OCI-LY7 (cell line): Measurements from ENCODE around the gene SLC30A3. TPM values are rescaled to one million over a fixed set of nuclear protein-coding genes. Genes with fewer than 3 reads are reported as not detected.

Experiments used
- BruUV-seq: library from RNA; stranded (reverse); fragments of 400-500 nt; replicated peaks from 2 replicates; lab custom pipeline; 2021; lab: Mats Ljungman, UMichigan
- CTCF ChIA-PET: fragments of 300-600 bp; sonication (Branson Sonifier 250); formaldehyde crosslinking; loops from one replicate; lab custom pipeline; 2022; ENCODE audit warnings: antibody characterized with exemption; ENCODE audit not compliant: unreplicated experiment; lab: Charles Lee
- POLR2A ChIA-PET: fragments of 300-600 bp; sonication (Branson Sonifier 250); formaldehyde crosslinking; loops from one replicate; lab custom pipeline; 2022; ENCODE audit warnings: antibody characterized with exemption; lab: Charles Lee
- DNase-seq: peaks from one replicate; pipeline ENCODE4 v3.0.0-alpha.2; 2015; ENCODE audit warnings: low spot score
- H2AFZ ChIP-seq: fragments of 200-600 bp; sonication (generic), shearing (Covaris generic); 2 replicates; pipeline ENCODE4 v1.6.1; 2014; ENCODE audit warnings: mild to moderate bottlenecking, antibody characterized with exemption, low read length, moderate library complexity
- H3K27ac ChIP-seq: fragments of 200-600 bp; sonication (generic); 2 replicates; pipeline ENCODE4 v1.5.1; 2014; ENCODE audit warnings: mixed run types, low read depth, mild to moderate bottlenecking, moderate library complexity, low read length, inconsistent platforms; ENCODE audit not compliant: poor library complexity, severe bottlenecking
- H3K36me3 ChIP-seq: fragments of 200-600 bp; sonication (generic); 2 replicates; pipeline ENCODE4 v1.6.1; 2014; ENCODE audit warnings: mild to moderate bottlenecking, antibody characterized with exemption, low read length, moderate library complexity, mixed read lengths; ENCODE audit not compliant: insufficient read depth
- H3K4me1 ChIP-seq: fragments of 200-600 bp; sonication (generic); 2 replicates; pipeline ENCODE4 v1.5.1; 2014; ENCODE audit warnings: mild to moderate bottlenecking, low read length; ENCODE audit not compliant: insufficient read depth, poor library complexity, severe bottlenecking
- H3K4me2 ChIP-seq: fragments of 200-600 bp; sonication (generic); 2 replicates; pipeline ENCODE4 v1.6.1; 2014; ENCODE audit warnings: mild to moderate bottlenecking, low read length
- H3K4me3 ChIP-seq: fragments of 200-600 bp; sonication (generic); 2 replicates; pipeline ENCODE4 v1.5.1; 2014; ENCODE audit warnings: mild to moderate bottlenecking, low read depth, low read length; ENCODE audit not compliant: poor library complexity, severe bottlenecking
- H3K79me2 ChIP-seq: fragments of 200-600 bp; sonication (generic); 2 replicates; pipeline ENCODE4 v1.6.1; 2016; ENCODE audit warnings: low read depth, mild to moderate bottlenecking, low read length, moderate library complexity, mixed read lengths; ENCODE audit not compliant: insufficient read depth
- H3K9me2 ChIP-seq: fragments of 200-600 bp; sonication (generic); 2 replicates; pipeline ENCODE4 v1.6.1; 2016; ENCODE audit warnings: mild to moderate bottlenecking, low read length, mixed read lengths; ENCODE audit not compliant: insufficient read depth
- H3K9me3 ChIP-seq: fragments of 200-600 bp; sonication (generic); 2 replicates; pipeline ENCODE4 v1.6.1; 2014; ENCODE audit warnings: mild to moderate bottlenecking, mixed run types, low read length, mixed read lengths
- H4K20me1 ChIP-seq: fragments of 200-600 bp; sonication (generic); 2 replicates; pipeline ENCODE4 v1.6.1; 2014; ENCODE audit warnings: mild to moderate bottlenecking, antibody characterized with exemption, low read length, moderate library complexity, mixed read lengths; ENCODE audit not compliant: insufficient read depth
- EZH2phosphoT487 ChIP-seq: fragments of 200-600 bp; sonication (generic); IDR thresholded peaks from 2 replicates; pipeline ENCODE4 v1.6.1; 2018; ENCODE audit warnings: low read depth, borderline replicate concordance, mild to moderate bottlenecking, mixed run types, antibody characterized with exemption, low read length, moderate library complexity, mixed read lengths
- intact Hi-C: fragments of 100-400 bp; cut with micrococcal nuclease; formaldehyde crosslinking; loops from one replicate; pipeline ENCODE4 v1.10.0; 2022; ENCODE audit not compliant: unreplicated experiment
- total RNA-seq, 2 experiments: library from RNA; depleted of rRNA in 1 of 2; stranded (reverse); fragments of >200 nt in 1 of 2; shearing (Covaris generic) in 1 of 2; gene quantifications; 2 replicates each; pipeline ENCODE4 v1.2.3, GENCODE V29; 2014 to 2022
- TF ChIP-seq, protein P1 (sequence below): fragments of 200-600 bp; sonication (generic); conservative IDR thresholded peaks from 2 replicates; pipeline ENCODE4 v1.5.1; 2014; ENCODE audit warnings: mild to moderate bottlenecking, antibody characterized with exemption, low read length, moderate library complexity, mixed read lengths

Gene SLC30A3
- total RNA-seq, 2 experiments from 2014 or later, result 23.3 to 71.6 TPM

DNA sequence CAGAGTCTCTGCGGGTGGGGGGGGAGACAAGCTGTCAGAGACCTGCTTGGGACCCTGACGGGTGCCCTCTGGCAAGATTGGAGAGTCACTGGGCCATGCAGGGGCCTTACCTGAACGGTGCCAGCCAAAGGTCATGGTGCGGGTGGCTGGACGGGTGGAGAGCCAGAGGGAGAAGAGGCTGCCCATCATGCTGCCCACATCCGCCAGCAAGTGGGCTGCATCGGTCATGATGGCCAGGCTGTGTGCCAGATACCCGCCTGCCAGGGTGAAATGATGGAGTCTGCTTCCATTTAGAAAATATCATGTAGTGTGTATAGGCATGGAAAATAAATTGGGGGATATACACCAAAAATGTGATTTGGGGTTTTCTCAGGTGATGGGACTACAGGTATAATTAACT lies 4.8 kb downstream of the SLC30A3 start:
- no peak overlapping the region for H3K4me3 ChIP-seq
- H3K9me2 ChIP-seq, result no peaks in the 10 kb centered on the region
- no peaks in the 10 kb centered on the region for H3K9me3 ChIP-seq
- ChIA-PET POLR2A (no interaction called here), CTCF (no interaction called here)
- no peak overlapping the region for H3K4me2 ChIP-seq
- intact Hi-C loops, result no loop called here
- no peak for DNase-seq
- H3K36me3 ChIP-seq, result peaks cover 48% of the 10 kb centered on the region
- H2AFZ ChIP-seq, result no peak overlapping the region
- peaks cover 21% of the 10 kb centered on the region for H3K4me1 ChIP-seq
- H3K27ac ChIP-seq, result no peak overlapping the region
- H3K79me2 ChIP-seq, result peaks cover 12% of the 10 kb centered on the region; the same call in 1 of the 2 replicates
- no peaks in the 10 kb centered on the region for H4K20me1 ChIP-seq
- BruUV-seq, result no TSS peak
- TF ChIP-seq EZH2phosphoT487, result no peak
- TF ChIP-seq, protein P1, sequence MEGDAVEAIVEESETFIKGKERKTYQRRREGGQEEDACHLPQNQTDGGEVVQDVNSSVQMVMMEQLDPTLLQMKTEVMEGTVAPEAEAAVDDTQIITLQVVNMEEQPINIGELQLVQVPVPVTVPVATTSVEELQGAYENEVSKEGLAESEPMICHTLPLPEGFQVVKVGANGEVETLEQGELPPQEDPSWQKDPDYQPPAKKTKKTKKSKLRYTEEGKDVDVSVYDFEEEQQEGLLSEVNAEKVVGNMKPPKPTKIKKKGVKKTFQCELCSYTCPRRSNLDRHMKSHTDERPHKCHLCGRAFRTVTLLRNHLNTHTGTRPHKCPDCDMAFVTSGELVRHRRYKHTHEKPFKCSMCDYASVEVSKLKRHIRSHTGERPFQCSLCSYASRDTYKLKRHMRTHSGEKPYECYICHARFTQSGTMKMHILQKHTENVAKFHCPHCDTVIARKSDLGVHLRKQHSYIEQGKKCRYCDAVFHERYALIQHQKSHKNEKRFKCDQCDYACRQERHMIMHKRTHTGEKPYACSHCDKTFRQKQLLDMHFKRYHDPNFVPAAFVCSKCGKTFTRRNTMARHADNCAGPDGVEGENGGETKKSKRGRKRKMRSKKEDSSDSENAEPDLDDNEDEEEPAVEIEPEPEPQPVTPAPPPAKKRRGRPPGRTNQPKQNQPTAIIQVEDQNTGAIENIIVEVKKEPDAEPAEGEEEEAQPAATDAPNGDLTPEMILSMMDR, result no peak

DNA sequence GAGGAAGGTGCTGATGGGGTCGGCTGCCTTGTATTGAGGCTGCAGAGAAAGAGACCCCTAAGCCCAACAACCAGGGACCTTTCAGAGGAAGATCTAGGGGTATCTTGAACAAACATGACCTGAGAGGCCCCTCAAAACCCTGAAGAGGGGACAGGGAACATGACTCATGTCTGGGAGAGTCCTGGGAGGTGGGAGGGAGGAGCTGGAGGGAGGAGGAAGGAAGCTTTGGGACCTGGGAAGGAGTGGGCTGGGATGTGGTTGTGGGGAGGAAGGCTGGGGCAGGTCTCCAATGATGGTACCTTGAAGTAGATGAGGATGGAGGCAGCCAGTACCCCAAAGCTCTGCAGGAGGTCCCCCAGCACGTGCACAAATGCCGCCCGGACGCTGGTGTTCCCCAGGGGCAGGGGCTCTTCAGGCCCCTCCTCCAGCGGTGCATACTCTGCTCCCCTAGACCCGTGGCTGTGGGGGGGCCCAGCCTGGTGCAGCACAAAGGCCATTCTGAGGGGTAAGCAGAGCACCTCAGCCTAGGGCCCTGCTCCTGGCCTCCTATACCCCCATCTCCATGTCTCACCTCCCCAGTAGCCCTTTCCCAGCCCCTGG lies 5.9 kb downstream of the SLC30A3 start:
- Histone ChIP-seq H3K4me2 (no peak overlapping the region), H3K4me3 (no peak overlapping the region), H2AFZ (no peak overlapping the region), H3K9me3 (no peaks in the 10 kb centered on the region), H3K4me1 (peaks cover 32% of the 10 kb centered on the region), H3K9me2 (no peaks in the 10 kb centered on the region), H4K20me1 (no peaks in the 10 kb centered on the region), H3K36me3 (peaks cover 48% of the 10 kb centered on the region), H3K79me2 (peaks cover 12% of the 10 kb centered on the region; the same call in 1 of the 2 replicates), H3K27ac (no peak overlapping the region)
- ChIA-PET POLR2A (no interaction called here), CTCF (no interaction called here)
- intact Hi-C loops, result no loop called here
- DNase-seq, result no peak
- no peak for TF ChIP-seq EZH2phosphoT487
- TF ChIP-seq, protein P1, result no peak
- no TSS peak for BruUV-seq

DNA sequence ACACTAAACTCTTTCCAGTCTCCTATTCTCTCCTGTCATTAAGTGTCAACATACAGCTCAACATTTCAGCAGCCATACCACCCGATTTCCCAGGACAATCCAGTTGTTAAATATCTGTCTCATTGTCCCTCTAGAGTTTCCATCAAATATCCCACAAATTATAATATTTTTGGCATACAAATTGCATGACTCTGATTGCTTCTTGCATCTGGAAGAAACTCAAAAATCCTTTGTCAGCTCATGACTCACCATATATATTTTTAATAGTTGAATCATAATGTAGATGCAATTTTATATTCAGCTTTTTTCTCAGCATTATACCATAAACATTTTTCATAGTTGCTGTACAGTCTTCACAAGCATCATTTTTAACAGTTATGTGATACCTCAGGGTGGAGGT lies 7.2 kb downstream of the SLC30A3 start:
- Histone ChIP-seq H3K79me2 (peaks cover under 1% of the 10 kb centered on the region; the same call in 1 of the 2 replicates), H2AFZ (no peak overlapping the region), H3K4me1 (peaks cover 32% of the 10 kb centered on the region), H4K20me1 (no peaks in the 10 kb centered on the region), H3K4me2 (no peak overlapping the region), H3K27ac (no peak overlapping the region), H3K4me3 (no peak overlapping the region), H3K36me3 (peaks cover 48% of the 10 kb centered on the region), H3K9me3 (no peaks in the 10 kb centered on the region), H3K9me2 (no peaks in the 10 kb centered on the region)
- intact Hi-C loops, result no loop called here
- CTCF ChIA-PET, result no interaction called here
- DNase-seq, result no peak
- BruUV-seq, result no TSS peak
- TF ChIP-seq, protein P1, result no peak
- POLR2A ChIA-PET, result interaction anchor here (0.9 kb wide), 1 partner anchor 31 kb away, joined by 3 read pairs; no protein-coding TSS in a partner anchor
